ENCODE measurements around the gene CARMIL1. TPM values are rescaled to one million over a fixed set of nuclear protein-coding genes. Genes with fewer than 3 reads are reported as not detected.

CARMIL1 gene
- total and polyA plus RNA-seq, 10 of the 15 experiments (the other 5 are each of a cell fraction or from before 2014, with no cell fraction given), result 6.4 to 18.1 (median 10.3) TPM

- TF ChIP-seq, protein P1, sequence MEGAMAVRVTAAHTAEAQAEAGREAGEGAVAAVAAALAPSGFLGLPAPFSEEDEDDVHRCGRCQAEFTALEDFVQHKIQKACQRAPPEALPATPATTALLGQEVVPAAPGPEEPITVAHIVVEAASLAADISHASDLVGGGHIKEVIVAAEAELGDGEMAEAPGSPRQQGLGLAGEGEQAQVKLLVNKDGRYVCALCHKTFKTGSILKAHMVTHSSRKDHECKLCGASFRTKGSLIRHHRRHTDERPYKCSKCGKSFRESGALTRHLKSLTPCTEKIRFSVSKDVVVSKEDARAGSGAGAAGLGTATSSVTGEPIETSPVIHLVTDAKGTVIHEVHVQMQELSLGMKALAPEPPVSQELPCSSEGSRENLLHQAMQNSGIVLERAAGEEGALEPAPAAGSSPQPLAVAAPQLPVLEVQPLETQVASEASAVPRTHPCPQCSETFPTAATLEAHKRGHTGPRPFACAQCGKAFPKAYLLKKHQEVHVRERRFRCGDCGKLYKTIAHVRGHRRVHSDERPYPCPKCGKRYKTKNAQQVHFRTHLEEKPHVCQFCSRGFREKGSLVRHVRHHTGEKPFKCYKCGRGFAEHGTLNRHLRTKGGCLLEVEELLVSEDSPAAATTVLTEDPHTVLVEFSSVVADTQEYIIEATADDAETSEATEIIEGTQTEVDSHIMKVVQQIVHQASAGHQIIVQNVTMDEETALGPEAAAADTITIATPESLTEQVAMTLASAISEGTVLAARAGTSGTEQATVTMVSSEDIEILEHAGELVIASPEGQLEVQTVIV (IDR thresholded peaks at IDR 0.05; ENCODE audit: borderline replicate concordance, partially characterized antibody), result no peak
- TF ChIP-seq ETV6 (conservative IDR thresholded peaks at IDR 0.05 in 1 of 2, IDR thresholded peaks at IDR 0.05 in 1 of 2; ENCODE audit: borderline replicate concordance in 1 of 2, low read depth in 1 of 2), result no peak
- TF ChIP-seq ZZZ3 (IDR thresholded peaks at IDR 0.05; ENCODE audit: control insufficient read depth, insufficient read length, low read depth), result no peak
Measured at GRCh38 chr6:25288518-25288917, 9.3 kb downstream of the CARMIL1 start (continued).

DNA sequence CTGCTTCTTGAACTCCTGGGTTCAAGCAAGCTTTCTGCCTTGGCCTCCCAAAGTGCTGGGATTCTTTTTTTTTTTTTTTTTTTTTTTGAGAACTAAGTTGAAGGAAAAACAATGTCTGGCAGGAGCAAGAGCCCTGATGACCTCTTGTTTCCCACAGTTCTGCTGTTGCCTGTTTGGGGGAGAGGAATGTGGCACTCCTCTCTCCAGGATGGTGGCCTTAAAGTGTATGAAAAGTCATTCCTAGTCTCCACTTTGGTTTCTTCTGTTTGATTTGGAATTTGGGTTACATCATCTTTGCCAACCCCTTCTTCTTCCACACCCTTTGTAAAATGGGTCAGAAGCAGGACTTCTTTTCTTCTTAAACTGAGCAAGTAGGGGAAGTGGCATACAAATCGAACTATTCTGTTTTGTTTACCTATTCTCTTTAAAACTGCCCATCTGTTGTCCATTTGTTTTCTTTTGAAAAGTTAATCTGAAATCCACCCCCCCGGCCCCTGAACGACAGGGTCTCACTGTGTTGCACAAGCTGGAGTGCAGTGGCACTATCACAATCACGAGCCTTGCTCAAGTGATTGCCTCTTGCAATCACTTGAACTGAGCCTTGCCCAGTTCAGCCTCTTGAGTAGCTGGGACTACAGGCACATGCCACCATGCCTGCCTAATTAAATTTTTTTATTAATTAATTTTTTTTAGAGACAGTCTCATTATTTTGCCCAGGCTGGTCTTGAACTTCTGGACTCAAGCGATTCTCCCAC, 11.3 kb downstream of the CARMIL1 start:
- Histone ChIP-seq H3K27ac (ENCODE audit: control insufficient read depth, insufficient read depth) (no peak overlapping the region), H3K36me3 (ENCODE audit: control insufficient read depth in 2 of 2, insufficient read depth in 2 of 2, low read length in 1 of 2) (no peaks in the 10 kb centered on the region), H4K20me1 (ENCODE audit: control insufficient read depth, insufficient read depth) (no peaks in the 10 kb centered on the region), H3K27me3 (replicated peaks in 1 of 2; ENCODE audit: control insufficient read depth in 2 of 2, insufficient read depth in 2 of 2, low read length in 1 of 2) (no peaks in the 10 kb centered on the region), H3K9ac (ENCODE audit: control insufficient read depth, insufficient read depth, low read length) (no peak overlapping the region), H3K79me2 (ENCODE audit: control insufficient read depth, insufficient read depth, low read length) (no peaks in the 10 kb centered on the region), H3K9me3 (replicated peaks; ENCODE audit: control insufficient read depth, insufficient read depth, low read length) (no peaks in the 10 kb centered on the region), H3K4me1 (ENCODE audit: control insufficient read depth, insufficient read depth, low read length) (no peaks in the 10 kb centered on the region), H3K4me2 (ENCODE audit: control insufficient read depth, insufficient read depth) (no peak overlapping the region), H3K4me3 (no peak overlapping the region), H2AFZ (ENCODE audit: control insufficient read depth, low read depth, low read length) (no peak overlapping the region)
- BruUV-seq (replicated peaks), result no TSS peak
- FAIRE-seq, result no peak
- WGBS (ENCODE audit: insufficient coverage, insufficient replicate concordance, low lambda C conversion rate, missing lambda C conversion rate), result 33% methylated on average over 5 of the region's 5 CpGs
- ChIA-PET RAD21 (ENCODE audit: unreplicated experiment) (interaction anchor here (0.7 kb wide), 1 partner anchor 199 kb away, joined by 3 read pairs; no protein-coding TSS in a partner anchor), SMC1A (ENCODE audit: uncharacterized antibody, unreplicated experiment) (interaction anchor here (0.6 kb wide), 1 partner anchor 734 kb away, joined by 4 read pairs; no protein-coding TSS in a partner anchor), CTCF (interaction anchor here (0.6 to 0.9 kb wide), 2 partner anchors 24 to 34 kb away, joined by 3 to 4 read pairs; no protein-coding TSS in a partner anchor), POLR2A (interaction anchor here (0.6 to 0.7 kb wide), 5 partner anchors 11 to 207 kb away, joined by 4 to 10 read pairs (median 5); no protein-coding TSS in a partner anchor)
- in situ Hi-C loops (cut with MboI) (no loop called here), intact Hi-C loops (cut with micrococcal nuclease; ENCODE audit: unreplicated experiment) (no loop called here)
- DNase-seq (ENCODE audit: low read depth, low spot score), result no peak
- ATAC-seq, result no peak
- TF ChIP-seq, protein P2, sequence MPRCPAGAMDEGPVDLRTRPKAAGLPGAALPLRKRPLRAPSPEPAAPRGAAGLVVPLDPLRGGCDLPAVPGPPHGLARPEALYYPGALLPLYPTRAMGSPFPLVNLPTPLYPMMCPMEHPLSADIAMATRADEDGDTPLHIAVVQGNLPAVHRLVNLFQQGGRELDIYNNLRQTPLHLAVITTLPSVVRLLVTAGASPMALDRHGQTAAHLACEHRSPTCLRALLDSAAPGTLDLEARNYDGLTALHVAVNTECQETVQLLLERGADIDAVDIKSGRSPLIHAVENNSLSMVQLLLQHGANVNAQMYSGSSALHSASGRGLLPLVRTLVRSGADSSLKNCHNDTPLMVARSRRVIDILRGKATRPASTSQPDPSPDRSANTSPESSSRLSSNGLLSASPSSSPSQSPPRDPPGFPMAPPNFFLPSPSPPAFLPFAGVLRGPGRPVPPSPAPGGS (IDR thresholded peaks at IDR 0.05; ENCODE audit: borderline replicate concordance, insufficient read depth, low read depth, low read length, poor library complexity, severe bottlenecking), result no peak
- TF ChIP-seq BACH1 (IDR thresholded peaks at IDR 0.05; ENCODE audit: borderline replicate concordance) (no peak), MEF2B (IDR thresholded peaks at IDR 0.05; ENCODE audit: partially characterized antibody, poor library complexity, severe bottlenecking) (no peak), EED (IDR thresholded peaks at IDR 0.05; ENCODE audit: low read depth) (no peak), SMARCA5 (IDR thresholded peaks at IDR 0.05) (no peak), CEBPZ (IDR thresholded peaks at IDR 0.05; ENCODE audit: low read depth, low read length) (no peak), DPF2 (IDR thresholded peaks at IDR 0.05) (no peak), CHD2 (IDR thresholded peaks at IDR 0.05; ENCODE audit: borderline replicate concordance, low read depth, low read length) (no peak)
- TF ChIP-seq, protein P3, sequence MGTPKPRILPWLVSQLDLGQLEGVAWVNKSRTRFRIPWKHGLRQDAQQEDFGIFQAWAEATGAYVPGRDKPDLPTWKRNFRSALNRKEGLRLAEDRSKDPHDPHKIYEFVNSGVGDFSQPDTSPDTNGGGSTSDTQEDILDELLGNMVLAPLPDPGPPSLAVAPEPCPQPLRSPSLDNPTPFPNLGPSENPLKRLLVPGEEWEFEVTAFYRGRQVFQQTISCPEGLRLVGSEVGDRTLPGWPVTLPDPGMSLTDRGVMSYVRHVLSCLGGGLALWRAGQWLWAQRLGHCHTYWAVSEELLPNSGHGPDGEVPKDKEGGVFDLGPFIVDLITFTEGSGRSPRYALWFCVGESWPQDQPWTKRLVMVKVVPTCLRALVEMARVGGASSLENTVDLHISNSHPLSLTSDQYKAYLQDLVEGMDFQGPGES (IDR thresholded peaks at IDR 0.05), result no peak
